NOMO-1 (cell line): Measurements from ENCODE around the gene CELF4.
A peak's percentile ranks its signal among the peaks of the same experiment; 100 is the strongest.

ENCODE experiments used
- DNase-seq, 2 experiments: peaks; one replicate each; lab custom pipeline; 2025; ENCODE audit not compliant: unreplicated experiment in 2 of 2; lab: John Stamatoyannopoulos, UW

The CELF4 gene

GRCh38 chr18:37548679-37549289, 16.8 kb downstream of the CELF4 start:
- DNase-seq: no peak

GRCh38 chr18:37547196-37547827, 18.3 kb downstream of the CELF4 start:
- no peak for DNase-seq

- no peak for DNase-seq
These were observed 18.9 kb downstream of the CELF4 start for GRCh38 chr18:37546651-37547050.

GRCh38 chr18:37546272-37546537, 19.4 kb downstream of the CELF4 start:
- no peak for DNase-seq

GRCh38 chr18:37545461-37546271, 19.9 kb downstream of the CELF4 start:
- no peak for DNase-seq

GRCh38 chr18:37544713-37545112, 20.9 kb downstream of the CELF4 start:
- DNase-seq: no peak

- no peak for DNase-seq
These were observed 21.4 kb downstream of the CELF4 start for GRCh38 chr18:37544217-37544616.

GRCh38 chr18:37543321-37543720, 22.3 kb downstream of the CELF4 start:
- DNase-seq: no peak

- DNase-seq: no peak
These were observed 24.1 kb downstream of the CELF4 start for GRCh38 chr18:37541517-37541916.

- no peak for DNase-seq
These were observed 25.0 kb downstream of the CELF4 start for GRCh38 chr18:37540424-37541138.

GRCh38 chr18:37539236-37539635, 26.4 kb downstream of the CELF4 start:
- DNase-seq: no peak

GRCh38 chr18:37538526-37539205, 26.9 kb downstream of the CELF4 start:
- DNase-seq: no peak

GRCh38 chr18:37537868-37538525, 27.6 kb downstream of the CELF4 start:
- DNase-seq: peak; percentile 19 to 24

- no peak for DNase-seq
These were observed 28.9 kb downstream of the CELF4 start for GRCh38 chr18:37536656-37537055.

- no peak for DNase-seq
These were observed 29.6 kb downstream of the CELF4 start for GRCh38 chr18:37535968-37536367.

GRCh38 chr18:37534627-37535026, 31.0 kb downstream of the CELF4 start:
- no peak for DNase-seq

GRCh38 chr18:37533647-37534584, 31.7 kb downstream of the CELF4 start:
- DNase-seq: no peak

GRCh38 chr18:37532917-37533316, 32.7 kb downstream of the CELF4 start:
- DNase-seq: no peak

- no peak for DNase-seq
These were observed 35.7 kb downstream of the CELF4 start for GRCh38 chr18:37529863-37530262.
